HepG2 (cell line): ENCODE measurements around the gene ZNF181. TPM values are rescaled to one million over a fixed set of nuclear protein-coding genes. Genes with fewer than 3 reads are reported as not detected.

Source experiments
- AGO2 ChIP-seq: fragments of 200-400 bp; formaldehyde crosslinking; optimal IDR thresholded peaks from 2 replicates; pipeline ENCODE3; 2017; ENCODE audit warnings: mild to moderate bottlenecking, low read depth, low read length, moderate library complexity
- BATF2 ChIP-seq: sonication (generic); formaldehyde crosslinking; IDR thresholded peaks from 2 replicates; pipeline ENCODE4 v1.8.0; 2022; ENCODE audit warnings: mild to moderate bottlenecking, missing genetic modification reagents, moderate library complexity
- BHLHE40 ChIP-seq: IDR thresholded peaks from 2 replicates; pipeline ENCODE4 v1.6.1; 2011; ENCODE audit warnings: low read length, improper control_type of control experiment
- CEBPB ChIP-seq: IDR thresholded peaks from 2 replicates; pipeline ENCODE4 v1.6.1; 2011; ENCODE audit warnings: low read depth, low read length, improper control_type of control experiment, borderline replicate concordance
- HMGXB3 ChIP-seq: sonication (generic); formaldehyde crosslinking; IDR thresholded peaks from 2 replicates; pipeline ENCODE4 v1.4.0; 2020; ENCODE audit warnings: missing genetic modification reagents, borderline replicate concordance
- NFIC ChIP-seq: IDR thresholded peaks from 2 replicates; pipeline ENCODE4 v1.6.1; 2012; ENCODE audit warnings: mild to moderate bottlenecking, low read length, inconsistent platforms
- PAWR ChIP-seq: sonication (generic); formaldehyde crosslinking; IDR thresholded peaks from 2 replicates; pipeline ENCODE4 v1.4.0; 2020; ENCODE audit warnings: missing genetic modification reagents, mild to moderate bottlenecking, borderline replicate concordance
- PRDM15 ChIP-seq: sonication (generic); formaldehyde crosslinking; IDR thresholded peaks from 2 replicates; pipeline ENCODE4 v1.4.0; 2020; ENCODE audit warnings: missing genetic modification reagents
- TCF12 ChIP-seq, 2 experiments: fragments of 450-650 bp in 1 of 2; sonication (generic) in 1 of 2; formaldehyde crosslinking in 1 of 2; IDR thresholded peaks; 2 replicates each; pipeline versions ENCODE4 v1.6.1 to v1.8.0; 2017 to 2022; ENCODE audit warnings: antibody characterized with exemption in 1 of 2, mild to moderate bottlenecking in 1 of 2, missing genetic modification reagents in 1 of 2, moderate library complexity in 1 of 2
- THRA ChIP-seq: sonication (generic); formaldehyde crosslinking; IDR thresholded peaks from 2 replicates; pipeline ENCODE4 v1.4.0; 2020; ENCODE audit warnings: missing genetic modification reagents, borderline replicate concordance
- ZBTB7B ChIP-seq: sonication (generic); formaldehyde crosslinking; IDR thresholded peaks from 2 replicates; pipeline ENCODE4 v1.4.0; 2020; ENCODE audit warnings: missing genetic modification reagents
- ZKSCAN5 ChIP-seq: sonication (generic); formaldehyde crosslinking; IDR thresholded peaks from 2 replicates; pipeline ENCODE4 v1.5.1; 2020; ENCODE audit warnings: mild to moderate bottlenecking, missing genetic modification reagents
- ZMYM3 ChIP-seq: sonication (generic); formaldehyde crosslinking; IDR thresholded peaks from 2 replicates; pipeline ENCODE4 v1.5.1; 2020; ENCODE audit warnings: mild to moderate bottlenecking, missing genetic modification reagents
- ZNF10 ChIP-seq: sonication (generic); formaldehyde crosslinking; IDR thresholded peaks from 2 replicates; pipeline ENCODE4 v1.4.0; 2020; ENCODE audit warnings: mild to moderate bottlenecking, low read depth, missing genetic modification reagents, borderline replicate concordance
- ZNF570 ChIP-seq: sonication (generic); formaldehyde crosslinking; IDR thresholded peaks from 2 replicates; pipeline ENCODE4 v1.4.0; 2020; ENCODE audit warnings: mild to moderate bottlenecking, missing genetic modification reagents, borderline replicate concordance
- ZNF720 ChIP-seq: sonication (generic); formaldehyde crosslinking; IDR thresholded peaks from 2 replicates; pipeline ENCODE4 v1.4.0; 2020; ENCODE audit warnings: missing genetic modification reagents
- ZNF747 ChIP-seq: sonication (generic); formaldehyde crosslinking; IDR thresholded peaks from 2 replicates; pipeline ENCODE4 v1.8.1; 2023; ENCODE audit warnings: missing genetic modification reagents, mild to moderate bottlenecking, borderline replicate concordance
- ZNF749 ChIP-seq: sonication (generic); formaldehyde crosslinking; IDR thresholded peaks from 2 replicates; pipeline ENCODE4 v1.8.0; 2022; ENCODE audit warnings: mild to moderate bottlenecking, missing genetic modification reagents, moderate library complexity, borderline replicate concordance
- ZNF768 ChIP-seq: sonication (generic); formaldehyde crosslinking; IDR thresholded peaks from 2 replicates; pipeline ENCODE4 v1.4.0; 2020; ENCODE audit warnings: missing genetic modification reagents
- ZNF772 ChIP-seq: sonication (generic); formaldehyde crosslinking; IDR thresholded peaks from 2 replicates; pipeline ENCODE4 v1.5.0; 2020; ENCODE audit warnings: mild to moderate bottlenecking, missing genetic modification reagents
- polyA plus RNA-seq, 8 experiments: library from polyadenylated mRNA; depleted of rRNA in 3 of 8; stranded (reverse) in 7 of 8; unstranded in 1 of 8; fragments of >200 nt; fragmentation: Illumina TruSeq in 4 of 8; extraction: Trizol in 4 of 8; gene quantifications; 2 replicates each; pipeline versions ENCODE4 v1.2.1 to v1.2.3, GENCODE V29; 2011 to 2016; ENCODE audit warnings: low read depth in 4 of 8, missing spikeins in 1 of 8, mixed read lengths in 1 of 8; ENCODE audit not compliant: insufficient read depth in 1 of 8
- total RNA-seq, 5 experiments: library from RNA; depleted of rRNA; stranded (reverse); fragments of >200 nt; fragmentation: Illumina TruSeq; extraction: Trizol; gene quantifications; 2 replicates each; pipeline ENCODE4 v1.2.3, GENCODE V29; 2016; ENCODE audit warnings: low read depth in 1 of 5

ZNF181 gene
- total and polyA plus RNA-seq, 2 of the 13 experiments (the other 11 are each of a cell fraction or from before 2014, with no cell fraction given): 10.6 to 15.5 TPM

- no peak for TF ChIP-seq ZKSCAN5 (CRISPR knock-in tag)
- TF ChIP-seq BATF2: no peak
- no peak for TF ChIP-seq ZNF772 (CRISPR knock-in tag)
- TF ChIP-seq ZNF768 (CRISPR knock-in tag): no peak
- no peak for TF ChIP-seq ZNF749
- TF ChIP-seq ZMYM3: no peak
- 0 out of 2 replicates have a peak, but pooled peaks have one; percentile 16 for TF ChIP-seq ZBTB7B (CRISPR knock-in tag)
- no peak for TF ChIP-seq PAWR (CRISPR knock-in tag)
- no peak for TF ChIP-seq NFIC
- no peak for TF ChIP-seq ZNF720
- TF ChIP-seq TCF12 (IDR thresholded peaks at IDR 0.05): no peak
- TF ChIP-seq TCF12 (CRISPR knock-in tag; IDR thresholded peaks at IDR 0.05): no peak
- no peak for TF ChIP-seq THRA
- no peak for TF ChIP-seq PRDM15 (CRISPR knock-in tag)
- no peak for TF ChIP-seq ZNF10 (CRISPR knock-in tag)
- TF ChIP-seq HMGXB3 (CRISPR knock-in tag): no peak
- peak; percentile 58; the same call in 1 of the 2 replicates for TF ChIP-seq CEBPB
- TF ChIP-seq ZNF570: no peak
- no peak for TF ChIP-seq AGO2
- no peak for TF ChIP-seq BHLHE40
- TF ChIP-seq ZNF747: no peak
Observed at GRCh38 chr19:34734537-34735103, 577 bp downstream of the ZNF181 start (continued).
